Thymus (tissue), 11 donors: ENCODE data around the gene KIF13A. TPM values are rescaled to one million over a fixed set of nuclear protein-coding genes. Genes with fewer than 3 reads are reported as not detected.
"Not testable (repeated sequence)": the region's sequence is repeated elsewhere in the genome, so short reads cannot be mapped to it uniquely, and the experiment has no call there.

ENCODE experiments used
- DNase-seq, 9 donors: peaks; one replicate each; pipeline ENCODE4 v3.0.0-alpha.2; 2013; ENCODE audit warnings: low spot score in 9 of 9, low read depth in 6 of 9, missing footprints in 1 of 9
- H3K27ac ChIP-seq, 2 donors: one replicate each; pipeline ENCODE4 v1.5.1; 2013; ENCODE audit warnings: control low read depth in 1 of 2, low read depth in 1 of 2, low read length in 1 of 2, mild to moderate bottlenecking in 1 of 2, moderate library complexity in 1 of 2
- H3K27me3 ChIP-seq, 2 donors: one replicate each; pipeline ENCODE4 v1.5.1; 2013; ENCODE audit warnings: low read length in 1 of 2; ENCODE audit not compliant: control insufficient read depth in 2 of 2, insufficient read depth in 1 of 2
- H3K36me3 ChIP-seq, 2 donors: one replicate each; pipeline ENCODE4 v1.5.1; 2013; ENCODE audit warnings: low read length in 1 of 2, mild to moderate bottlenecking in 1 of 2, moderate library complexity in 1 of 2; ENCODE audit not compliant: control insufficient read depth in 2 of 2, insufficient read depth in 2 of 2
- H3K4me1 ChIP-seq, 2 donors: one replicate each; pipeline ENCODE4 v1.5.1; 2013; ENCODE audit warnings: low read length in 2 of 2; ENCODE audit not compliant: control insufficient read depth in 2 of 2, insufficient read depth in 2 of 2
- H3K4me3 ChIP-seq, 2 donors: one replicate each; pipeline ENCODE4 v1.5.1; 2013; ENCODE audit warnings: low read length in 2 of 2, control low read depth in 1 of 2, mild to moderate bottlenecking in 1 of 2
- H3K9me3 ChIP-seq, 2 donors: one replicate each; pipeline ENCODE4 v1.5.1; 2013; ENCODE audit warnings: low read length in 1 of 2, mild to moderate bottlenecking in 1 of 2; ENCODE audit not compliant: control insufficient read depth in 2 of 2, insufficient read depth in 1 of 2
- WGBS: extraction: QIAGEN DNeasy Blood & Tissue Kit; methylation state at CpG from one replicate; pipeline ENCODE4 v1.1.7; 2013; 5-methylcytosine and 5-hydroxymethylcytosine counted together
- polyA plus RNA-seq: library from polyadenylated mRNA; stranded (reverse); fragments of 200-250 nt; gene quantifications from one replicate; pipeline ENCODE4 v1.2.3, GENCODE V29; 2013
- total RNA-seq: library from RNA; stranded (reverse); fragments of 120-200 nt; gene quantifications from one replicate; pipeline ENCODE4 v1.2.4, GENCODE V29; 2013
- donor health status: healthy.

The KIF13A gene
- total and polyA plus RNA-seq, 2 donors, result 8.5 to 13.7 TPM

DNA sequence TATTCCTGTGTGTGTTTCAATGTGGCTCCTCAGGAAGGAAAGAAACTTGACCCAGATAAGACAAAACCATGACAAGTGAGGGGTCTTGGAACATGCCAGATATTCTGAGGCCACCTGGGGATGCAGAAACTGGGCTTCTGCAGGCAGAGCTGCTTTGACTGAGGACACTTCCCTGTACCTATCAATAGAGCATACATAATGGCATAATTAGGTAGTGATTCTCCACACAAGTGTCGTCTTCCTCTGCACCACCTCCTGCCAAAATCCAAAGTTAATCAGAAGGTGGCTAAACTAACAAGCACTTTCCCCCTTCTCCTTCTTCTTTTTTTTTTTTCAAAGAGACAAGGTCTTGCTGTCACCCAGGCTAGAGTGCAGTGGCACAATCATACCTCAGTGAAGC lies 97.1 kb downstream of the KIF13A start:
- H3K36me3 ChIP-seq, result no peaks in the 10 kb centered on the region
- WGBS, result 80% methylated on average over 1 of the region's 1 CpG
- H3K9me3 ChIP-seq, result peaks cover 0 to 5% of the 10 kb centered on the region in 2 donors
- no peak for DNase-seq
- no peaks in the 10 kb centered on the region for H3K4me1 ChIP-seq
- H3K27ac ChIP-seq, result no peak overlapping the region
- no peaks in the 10 kb centered on the region for H3K27me3 ChIP-seq
- no peak overlapping the region for H3K4me3 ChIP-seq

DNA sequence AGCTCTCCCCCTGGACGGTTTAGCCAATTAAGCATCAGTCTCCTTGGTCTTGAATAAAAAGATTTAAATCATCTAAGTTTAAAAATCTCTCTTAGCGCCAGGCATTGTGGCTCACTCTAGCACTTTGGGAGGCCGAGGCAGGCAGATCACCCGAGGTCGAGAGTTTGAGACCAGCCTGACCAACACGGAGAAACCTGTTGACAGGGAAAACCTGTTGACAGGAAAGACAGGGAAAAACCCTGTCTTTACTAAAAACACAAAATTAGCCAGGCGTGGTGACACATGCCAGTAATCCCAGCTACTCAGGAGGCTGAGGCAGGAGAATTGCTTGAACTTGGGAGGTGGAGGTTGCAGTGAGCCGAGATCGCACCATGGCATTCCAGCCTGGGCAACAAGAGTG lies 97.7 kb downstream of the KIF13A start:
- H3K9me3 ChIP-seq, H3K4me1 ChIP-seq, H3K36me3 ChIP-seq, H3K27ac ChIP-seq, H3K4me3 ChIP-seq, DNase-seq, H3K27me3 ChIP-seq: not testable (repeated sequence)
- 96% methylated on average over 9 of the region's 9 CpGs for WGBS

DNA sequence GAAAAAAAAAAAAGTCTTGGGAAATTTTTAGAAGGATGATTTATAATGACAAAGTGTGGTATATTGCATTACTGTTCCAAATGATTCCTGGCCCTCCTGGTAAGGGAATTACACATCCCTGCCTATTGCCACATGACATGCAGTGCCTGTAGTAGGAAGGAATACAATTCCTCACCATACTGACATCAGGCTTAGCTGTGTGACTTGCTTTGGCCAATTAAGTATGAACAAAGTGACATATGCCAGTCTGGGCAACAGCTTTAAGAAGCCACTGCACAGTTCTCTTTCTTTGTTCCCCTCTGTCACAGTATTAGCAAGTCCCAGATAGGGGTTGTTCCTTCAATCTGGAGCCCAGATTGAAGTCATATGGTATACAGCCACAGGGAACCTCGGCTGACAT lies 100.5 kb downstream of the KIF13A start:
- WGBS, result 90% methylated on average over 1 of the region's 1 CpG
- Histone ChIP-seq H3K9me3 (no peaks in the 10 kb centered on the region), H3K36me3 (no peaks in the 10 kb centered on the region), H3K4me1 (peaks cover 0 to 3% of the 10 kb centered on the region in 2 donors), H3K4me3 (no peak overlapping the region), H3K27me3 (no peaks in the 10 kb centered on the region), H3K27ac (no peak overlapping the region)
- no peak for DNase-seq

DNA sequence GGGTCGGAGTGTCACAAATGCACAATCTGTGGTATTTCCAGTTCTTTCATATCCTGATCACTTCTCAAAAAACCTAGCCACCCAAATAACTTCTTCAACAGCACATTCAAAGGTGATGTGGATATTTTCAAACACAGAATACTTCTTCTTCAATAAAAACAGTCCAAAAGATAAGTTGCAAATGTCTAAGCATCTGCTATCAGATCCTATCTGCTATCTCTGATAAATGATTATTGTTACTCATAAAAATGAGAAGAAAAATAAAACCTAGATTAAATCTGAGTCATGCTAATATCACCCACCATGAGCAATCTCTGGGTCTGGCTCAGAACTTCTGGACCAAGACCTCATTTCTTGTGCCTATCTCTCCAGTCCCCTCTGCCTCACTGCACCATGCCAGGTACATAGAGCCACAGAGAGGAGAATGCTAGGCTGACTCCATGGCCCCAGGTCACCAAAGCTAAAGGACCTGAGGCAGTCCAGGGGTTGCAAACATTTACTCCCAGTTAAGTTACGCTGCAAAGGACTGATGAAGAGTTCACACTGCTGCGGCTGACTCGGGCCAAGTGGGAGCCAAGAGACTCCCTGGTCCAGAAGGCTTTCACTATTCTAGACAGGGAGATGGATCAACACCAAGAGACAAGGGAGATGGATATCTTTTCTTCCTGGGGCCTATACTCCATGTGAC lies 101.4 kb downstream of the KIF13A start:
- Histone ChIP-seq H3K9me3 (no peaks in the 10 kb centered on the region), H3K4me3 (no peak overlapping the region), H3K27ac (no peak overlapping the region), H3K27me3 (no peaks in the 10 kb centered on the region), H3K36me3 (no peaks in the 10 kb centered on the region), H3K4me1 (peaks cover 0 to 3% of the 10 kb centered on the region in 2 donors)
- 94% methylated on average over 4 of the region's 4 CpGs for WGBS
- no peak for DNase-seq

DNA sequence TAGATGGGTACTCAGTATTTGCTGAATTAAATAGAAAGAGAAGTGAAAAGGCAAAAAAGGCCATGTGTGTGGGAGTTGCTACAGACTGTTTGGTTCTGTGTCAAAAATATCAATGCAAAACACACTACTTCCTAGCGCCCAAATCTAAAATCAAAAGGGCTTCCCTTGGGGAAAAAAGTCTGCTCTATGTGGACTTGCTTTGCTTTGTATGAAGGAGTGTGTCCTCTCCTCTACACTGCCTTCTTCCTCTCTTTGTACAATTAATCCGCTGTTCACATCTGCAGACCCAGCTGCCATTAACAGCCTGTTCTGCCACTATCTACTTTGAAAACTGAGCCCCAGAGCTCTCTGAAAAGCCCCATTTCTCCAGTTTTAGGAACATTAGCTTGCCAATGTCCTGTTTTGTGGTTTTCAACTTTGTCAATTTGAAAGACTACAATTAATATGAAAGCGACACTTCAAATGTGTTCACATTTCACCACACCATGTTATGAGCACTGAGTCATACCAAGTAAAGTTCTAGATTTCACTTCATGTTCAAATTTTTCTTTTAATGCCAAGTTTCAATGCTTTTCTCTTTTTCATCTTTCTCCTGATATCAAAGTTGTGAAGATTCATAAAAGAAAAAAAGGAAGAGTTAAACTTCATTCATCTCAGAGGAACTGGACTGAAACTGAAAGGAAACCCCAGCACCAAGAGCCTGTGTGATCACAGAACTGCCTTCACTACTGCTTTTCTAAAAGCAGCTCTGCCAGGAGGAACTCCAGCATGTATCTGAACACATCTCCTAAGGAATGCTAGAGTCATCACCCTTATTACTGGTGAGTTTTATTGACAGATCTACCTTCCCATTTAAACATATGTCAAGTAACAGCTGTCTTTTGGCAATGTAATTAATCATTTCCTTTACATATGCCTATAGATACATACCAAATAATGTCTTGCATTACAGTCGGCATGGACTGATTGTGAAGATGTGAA lies 102.6 kb downstream of the KIF13A start:
- Histone ChIP-seq H3K9me3 (no peaks in the 10 kb centered on the region), H3K36me3 (no peaks in the 10 kb centered on the region), H3K27me3 (no peaks in the 10 kb centered on the region), H3K4me3 (no peak overlapping the region), H3K27ac (no peak overlapping the region), H3K4me1 (peaks cover 0 to 3% of the 10 kb centered on the region in 2 donors)
- 52% methylated on average over 4 of the region's 4 CpGs for WGBS
- DNase-seq, result peak in 2 of 9 donors; percentile 18 to 39

DNA sequence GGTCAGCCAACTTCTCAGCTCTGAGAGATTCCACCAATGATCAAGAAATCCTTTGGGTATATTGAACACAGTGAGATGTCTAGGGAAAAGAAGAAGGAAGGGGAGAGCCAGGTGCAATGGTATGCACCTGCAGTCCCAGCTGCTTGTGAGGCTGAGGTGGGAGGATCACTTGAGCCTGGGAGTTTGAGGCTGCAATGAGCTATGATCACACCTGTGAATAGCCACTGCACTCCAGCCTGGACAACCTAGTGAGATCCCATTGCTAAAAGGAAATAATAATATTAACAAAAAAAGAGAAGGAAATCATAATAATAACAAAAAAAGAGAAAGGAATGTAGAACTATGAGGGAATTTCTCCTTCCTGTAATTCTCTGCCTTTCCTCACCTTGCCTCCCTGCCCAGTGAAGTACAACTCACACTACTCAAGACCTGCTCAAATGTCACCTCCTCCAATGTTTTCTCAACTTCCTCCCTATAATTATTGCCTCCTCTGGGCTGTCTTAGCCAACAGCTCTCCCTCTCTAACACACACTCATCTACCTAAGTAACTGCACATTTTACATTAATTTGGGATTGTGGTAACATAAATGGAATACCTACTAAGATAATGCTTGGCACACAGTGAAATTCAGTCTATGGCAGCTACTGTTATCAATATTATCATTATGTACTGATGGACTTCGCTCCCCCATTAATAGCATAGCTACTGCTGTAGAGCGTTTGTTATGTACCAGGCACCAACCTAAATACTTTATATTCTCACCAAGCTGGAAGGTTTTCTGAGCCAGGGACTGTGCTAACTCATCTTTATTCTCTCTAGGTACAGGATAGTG lies 103.6 kb downstream of the KIF13A start:
- no peak for DNase-seq
- Histone ChIP-seq H3K4me3 (no peak overlapping the region), H3K36me3 (no peaks in the 10 kb centered on the region), H3K4me1 (peaks cover 0 to 3% of the 10 kb centered on the region in 2 donors), H3K9me3 (no peaks in the 10 kb centered on the region), H3K27ac (no peak overlapping the region), H3K27me3 (no peaks in the 10 kb centered on the region)
- WGBS, result 97% methylated on average over 2 of the region's 2 CpGs

DNA sequence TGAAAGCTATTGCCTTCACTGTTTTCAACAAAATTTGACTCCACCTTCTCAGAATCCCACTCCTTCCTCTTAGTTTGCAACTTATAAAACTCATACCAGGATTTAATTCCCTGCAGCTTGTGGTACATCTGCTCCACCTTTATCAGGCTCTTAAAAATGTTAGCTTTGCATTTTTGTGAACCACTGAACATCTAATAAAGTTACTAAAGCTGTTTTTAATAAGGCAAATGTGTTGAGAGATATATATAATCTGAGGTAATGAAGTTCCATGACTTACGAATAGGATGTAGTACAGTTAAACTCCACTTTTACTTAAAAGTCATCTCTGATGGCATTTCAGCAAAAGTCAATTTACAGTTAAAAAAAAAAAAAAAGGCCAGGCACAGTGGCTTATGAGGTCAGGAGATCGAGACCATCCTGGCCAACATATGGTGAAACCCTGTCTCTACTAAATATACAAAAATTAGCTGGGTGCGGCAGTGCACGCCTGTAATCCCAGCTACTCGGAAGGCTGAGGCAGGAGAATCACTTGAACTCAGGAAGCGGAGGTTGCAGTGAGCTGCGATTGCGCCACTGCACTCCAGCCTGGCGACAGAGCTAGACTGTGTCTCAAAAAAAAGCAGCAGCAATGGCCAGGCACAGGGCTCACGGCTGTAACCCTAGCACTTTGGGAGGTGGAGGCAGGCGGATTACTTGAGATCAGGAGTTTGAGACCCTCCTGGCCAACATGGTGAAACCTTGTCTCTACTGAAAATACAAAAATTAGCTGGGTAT lies 106.2 kb downstream of the KIF13A start:
- H3K27ac ChIP-seq, result no peak overlapping the region
- H3K4me3 ChIP-seq, result no peak overlapping the region
- 97% methylated on average over 11 of the region's 11 CpGs for WGBS
- no peaks in the 10 kb centered on the region for H3K27me3 ChIP-seq
- peaks cover 0 to 3% of the 10 kb centered on the region in 2 donors for H3K4me1 ChIP-seq
- no peaks in the 10 kb centered on the region for H3K36me3 ChIP-seq
- DNase-seq, result no peak
- H3K9me3 ChIP-seq, result no peaks in the 10 kb centered on the region

DNA sequence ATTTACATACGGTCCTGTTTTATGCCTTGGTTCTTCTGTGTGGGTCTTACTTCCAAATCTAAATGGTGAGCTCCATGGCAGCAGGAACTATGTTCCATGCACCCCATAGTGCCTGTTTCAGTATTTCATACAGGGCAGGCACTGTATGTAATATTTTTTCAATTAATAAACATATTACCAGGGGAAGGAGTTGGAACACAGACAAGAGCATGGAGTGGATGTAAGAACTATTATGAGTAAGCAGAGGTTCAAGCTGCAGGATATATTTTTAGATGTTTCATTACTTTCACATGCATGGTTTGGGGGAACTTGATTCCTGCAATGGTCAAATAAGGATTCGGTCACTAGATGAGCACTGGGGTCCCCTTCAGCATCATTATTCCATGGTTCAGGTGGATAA lies 108.3 kb downstream of the KIF13A start:
- no peaks in the 10 kb centered on the region for H3K36me3 ChIP-seq
- DNase-seq, result no peak
- no peak overlapping the region for H3K4me3 ChIP-seq
- no peaks in the 10 kb centered on the region for H3K4me1 ChIP-seq
- H3K9me3 ChIP-seq, result no peaks in the 10 kb centered on the region
- WGBS, result 97% methylated on average over 2 of the region's 2 CpGs
- H3K27ac ChIP-seq, result no peak overlapping the region
- no peaks in the 10 kb centered on the region for H3K27me3 ChIP-seq
